K562 (cell line): ENCODE data around the gene ZDHHC18. TPM values are rescaled to one million over a fixed set of nuclear protein-coding genes. Genes with fewer than 3 reads are reported as not detected.

Experiments
- ATAC-seq: fragments of 200-7000 bp; cut with Tn5 transposase; 3 replicates; pipeline ENCODE4 v1.9.1; 2020; ENCODE audit warnings: moderate library complexity
- BruUV-seq: library from RNA; stranded (reverse); fragments of 400-500 nt; replicated peaks from 2 replicates; lab custom pipeline; 2021; lab: Mats Ljungman, UMichigan
- CTCF ChIA-PET: fragments of 300-600 bp; formaldehyde crosslinking; extraction: SDS; loops from one replicate; lab custom pipeline; 2021; ENCODE audit warnings: low intra/inter-chr PET ratio; lab: Yijun Ruan, JAX
- POLR2A ChIA-PET: fragments of 300-600, 350-650 bp; sonication (Branson Sonifier 250); formaldehyde crosslinking; extraction: SDS; loops from one replicate; lab custom pipeline; 2021; ENCODE audit warnings: antibody characterized with exemption, inconsistent platforms; lab: Yijun Ruan, JAX
- DNase-seq, 4 experiments: peaks; one replicate each; pipeline versions ENCODE4 v3.0.0 to v3.0.0-alpha.2; 2011 to 2018; ENCODE audit warnings: low spot score in 3 of 4, mixed read lengths in 3 of 4; ENCODE audit errors: extremely low read depth in 1 of 4
- FAIRE-seq: peaks from 2 replicates; lab custom pipeline; 2011; peaks lifted over from hg19 to GRCh38; lab: Jason Lieb, UNC
- H2AFZ ChIP-seq: 2 replicates; pipeline ENCODE4 v1.6.0; 2011; ENCODE audit warnings: low read depth, low read length, control low read depth, inconsistent platforms
- H3K27ac ChIP-seq: fragments of 200-600 bp; 3 replicates; pipeline ENCODE4 v1.8.0; 2011; ENCODE audit warnings: low read depth, mild to moderate bottlenecking, control low read depth, inconsistent platforms, low read length, moderate library complexity, mixed read lengths; ENCODE audit errors: extremely low read depth
- H3K27me3 ChIP-seq, 2 experiments: fragments of 300-600 bp in 1 of 2; 2 replicates in 1 of 2; 3 replicates in 1 of 2; pipeline versions ENCODE4 v1.6.0 to v1.8.0; 2011; ENCODE audit warnings: inconsistent platforms in 2 of 2, low read length in 2 of 2, mild to moderate bottlenecking in 1 of 2, mixed read lengths in 1 of 2, moderate library complexity in 1 of 2; ENCODE audit not compliant: control insufficient read depth in 2 of 2, insufficient read depth in 2 of 2
- H3K36me3 ChIP-seq: fragments of 300-600 bp; 3 replicates; pipeline ENCODE4 v1.8.0; 2011; ENCODE audit warnings: mild to moderate bottlenecking, low read length, inconsistent platforms; ENCODE audit not compliant: control insufficient read depth, insufficient read depth
- H3K4me1 ChIP-seq, 2 experiments: fragments of 200-600 bp in 1 of 2; replicated peaks in 1 of 2; 2 replicates in 1 of 2; 3 replicates in 1 of 2; pipeline versions ENCODE4 v1.5.1 to v1.8.0; 2011; ENCODE audit warnings: inconsistent platforms in 2 of 2, low read length in 2 of 2, mild to moderate bottlenecking in 1 of 2, mixed read lengths in 1 of 2, moderate library complexity in 1 of 2; ENCODE audit not compliant: control insufficient read depth in 2 of 2, insufficient read depth in 2 of 2
- H3K4me2 ChIP-seq: 2 replicates; pipeline ENCODE4 v1.6.1; 2011; ENCODE audit warnings: low read length, control low read depth, inconsistent platforms, mixed read lengths; ENCODE audit not compliant: insufficient read depth
- H3K4me3 ChIP-seq: fragments of 200-600 bp; sonication (generic), shearing (Covaris generic); 2 replicates; pipeline ENCODE4 v1.5.1; 2016; ENCODE audit warnings: control low read depth, inconsistent platforms
- H3K79me2 ChIP-seq: fragments of 200-600 bp; 3 replicates; pipeline ENCODE4 v1.8.0; 2011; ENCODE audit warnings: low read length, inconsistent platforms; ENCODE audit not compliant: control insufficient read depth, insufficient read depth
- H3K9ac ChIP-seq, 2 experiments: 2 replicates each; pipeline versions ENCODE4 v1.6.0 to v1.6.1; 2011; ENCODE audit warnings: low read depth in 2 of 2, low read length in 2 of 2, control low read depth in 1 of 2, inconsistent platforms in 1 of 2, mild to moderate bottlenecking in 1 of 2, mixed read lengths in 1 of 2; ENCODE audit not compliant: insufficient read depth in 1 of 2
- H3K9me1 ChIP-seq: one replicate; pipeline ENCODE4 v1.6.0; 2011; ENCODE audit warnings: inconsistent platforms, mild to moderate bottlenecking, low read length, moderate library complexity; ENCODE audit not compliant: control insufficient read depth, insufficient read depth
- H3K9me3 ChIP-seq: replicated peaks from 2 replicates; pipeline ENCODE4 v1.5.1; 2011; ENCODE audit warnings: low read depth, low read length, inconsistent platforms; ENCODE audit not compliant: control insufficient read depth, insufficient read depth
- H4K20me1 ChIP-seq: replicated peaks from 2 replicates; pipeline ENCODE4 v1.6.1; 2011; ENCODE audit warnings: low read length, inconsistent platforms, mixed read lengths; ENCODE audit not compliant: control insufficient read depth, insufficient read depth
- ATF7 ChIP-seq: fragments of 450-650 bp; IDR thresholded peaks from 2 replicates; pipeline ENCODE4 v1.7.1; 2014; ENCODE audit warnings: mild to moderate bottlenecking, moderate library complexity
- C11orf30 ChIP-seq: fragments of 450-650 bp; IDR thresholded peaks from 2 replicates; pipeline ENCODE4 v1.6.1; 2016; ENCODE audit warnings: low read depth, mild to moderate bottlenecking
- ELK1 ChIP-seq: sonication (generic); formaldehyde crosslinking; IDR thresholded peaks from 2 replicates; pipeline ENCODE4 v1.8.1; 2022; ENCODE audit warnings: missing genetic modification reagents
- FOXA1 ChIP-seq: fragments of 450-650 bp; IDR thresholded peaks from 2 replicates; pipeline ENCODE4 v1.6.1; 2016; ENCODE audit warnings: mild to moderate bottlenecking, borderline replicate concordance
- FOXJ2 ChIP-seq: fragments of 200-800 bp; sonication (Bioruptor generic); IDR thresholded peaks from 2 replicates; pipeline ENCODE4 v1.6.1; 2016; ENCODE audit warnings: missing genetic modification characterization, missing compliant biosample characterization
- GMEB1 ChIP-seq: fragments of 250-450 bp; sonication (Bioruptor Pico); IDR thresholded peaks from 2 replicates; pipeline ENCODE4 v1.4.0; 2020; ENCODE audit warnings: mild to moderate bottlenecking
- MAFF ChIP-seq: IDR thresholded peaks from 2 replicates; pipeline ENCODE4 v1.6.1; 2012; ENCODE audit warnings: low read length, improper control_type of control experiment
- MCM3 ChIP-seq: fragments of 450-650 bp; IDR thresholded peaks from 2 replicates; pipeline ENCODE4 v1.6.1; 2016
- NFYB ChIP-seq: IDR thresholded peaks from 2 replicates; pipeline ENCODE4 v1.6.1; 2011; ENCODE audit warnings: mild to moderate bottlenecking, moderate library complexity; ENCODE audit not compliant: insufficient read length; ENCODE audit errors: extremely low read depth
- NONO ChIP-seq, 2 experiments: fragments of 200-400 bp in 1 of 2; fragments of 450-650 bp in 1 of 2; formaldehyde crosslinking in 1 of 2; IDR thresholded peaks; 2 replicates each; pipeline ENCODE4 v1.6.1; 2017; ENCODE audit warnings: low read depth in 2 of 2, mild to moderate bottlenecking in 2 of 2, moderate library complexity in 2 of 2, low read length in 1 of 2
- NR2C1 ChIP-seq, 2 experiments: fragments of 450-650 bp; IDR thresholded peaks; 2 replicates each; pipeline ENCODE4 v1.6.1; 2017; ENCODE audit warnings: mild to moderate bottlenecking in 2 of 2, antibody characterized with exemption in 1 of 2, inconsistent platforms in 1 of 2, missing compliant biosample characterization in 1 of 2, missing genetic modification characterization in 1 of 2
- OTX1 ChIP-seq: fragments of 450-650 bp; formaldehyde crosslinking; IDR thresholded peaks from 2 replicates; pipeline ENCODE4 v1.4.0; 2022; ENCODE audit warnings: mild to moderate bottlenecking
- PTTG1 ChIP-seq: fragments of 450-650 bp; IDR thresholded peaks from 2 replicates; pipeline ENCODE4 v1.6.1; 2016; ENCODE audit warnings: low read depth, mild to moderate bottlenecking, missing genetic modification characterization, missing compliant biosample characterization
- ZBED1 ChIP-seq: IDR thresholded peaks from 2 replicates; pipeline ENCODE4 v1.6.1; 2014
- ZNF316 ChIP-seq: fragments of 450-650 bp; IDR thresholded peaks from 2 replicates; pipeline ENCODE4 v1.6.1; 2016
- ZNF79 ChIP-seq: fragments of 250-450 bp; sonication (Bioruptor Pico); IDR thresholded peaks from 2 replicates; pipeline ENCODE4 v1.4.0; 2020; ENCODE audit warnings: low read depth, mild to moderate bottlenecking, moderate library complexity
- WGBS: fragments of 100-300 bp; shearing (Covaris generic); methylation state at CpG from one replicate; pipeline ENCODE4 v1.1.6; 2016; ENCODE audit warnings: low coverage, mixed read lengths; ENCODE audit not compliant: insufficient coverage; ENCODE audit errors: missing lambda C conversion rate; 5-methylcytosine and 5-hydroxymethylcytosine counted together
- in situ Hi-C: fragments of 300-500 bp; cut with MboI; formaldehyde crosslinking; loops from 4 replicates; pipeline ENCODE4 v1.15.0; 2018; ENCODE audit warnings: inconsistent platforms, mixed read lengths
- intact Hi-C: fragments of 100-400 bp; cut with micrococcal nuclease; formaldehyde crosslinking; loops from 2 replicates; pipeline ENCODE4 v1.14.2; 2022
- polyA plus RNA-seq, 8 experiments: library from polyadenylated mRNA; depleted of rRNA in 4 of 8; stranded (reverse) in 5 of 8; unstranded in 3 of 8; fragments of >200 nt; fragmentation: Nextera tagmentation in 2 of 8; fragmentation: Illumina TruSeq in 1 of 8; extraction: Ambion mirVana in 2 of 8; extraction: Trizol in 1 of 8; gene quantifications; 2 replicates each; pipeline versions ENCODE4 v1.2.1 to v1.2.3, GENCODE V29; 2011 to 2014; ENCODE audit warnings: inconsistent platforms in 1 of 8, missing spikeins in 1 of 8
- total RNA-seq, 7 experiments: library from RNA; depleted of rRNA in 6 of 7; stranded (reverse); fragments of >200 nt in 6 of 7; fragmentation: Illumina TruSeq in 2 of 7; extraction: Trizol in 2 of 7; gene quantifications; 2 replicates each; pipeline versions ENCODE4 v1.2.1 to v1.2.3, GENCODE V29; 2011 to 2021; ENCODE audit warnings: low replicate concordance in 1 of 7

ZDHHC18 gene
- total and polyA plus RNA-seq, 9 of the 15 experiments (the other 6 are each of a cell fraction or from before 2014, with no cell fraction given): 0.42 to 35.6 (median 15.8) TPM

- peaks cover 27% of the 10 kb centered on the region for H3K79me2 ChIP-seq
- CTCF ChIA-PET: interaction anchor here (0.6 kb wide), 1 partner anchor 108 kb away, joined by 4 read pairs; no protein-coding TSS in a partner anchor
Observed at GRCh38 chr1:26792924-26793323, 33.6 kb upstream of the ZDHHC18 start.

GRCh38 chr1:26794391-26794790 lies 32.1 kb upstream of the ZDHHC18 start:
- Histone ChIP-seq H3K27me3 (no peaks in the 10 kb centered on the region), H3K4me2 (no peak overlapping the region), H3K27ac (no peak overlapping the region), H3K9me3 (no peaks in the 10 kb centered on the region), H3K79me2 (peaks cover 14% of the 10 kb centered on the region; the same call in 2 of the 3 replicates), H3K9me1 (no peaks in the 10 kb centered on the region), H3K4me1 (peaks cover 17 to 56% of the 10 kb centered on the region in 2 experiments), H4K20me1 (no peaks in the 10 kb centered on the region), H3K4me3 (no peak overlapping the region), H3K36me3 (peaks cover 13% of the 10 kb centered on the region; the same call in 1 of the 3 replicates), H2AFZ (no peak overlapping the region), H3K9ac (no peak overlapping the region)
- WGBS: 69% methylated on average over 5 of the region's 5 CpGs
- FAIRE-seq: no peak
- DNase-seq: no peak
- ChIA-PET POLR2A (interaction anchor here (0.7 to 1.5 kb wide), 2 partner anchors 61 to 95 kb away, joined by 4 to 8 read pairs; no protein-coding TSS in a partner anchor), CTCF (no interaction called here)
- intact Hi-C loops (loop anchor here (5.0 kb wide), 1 partner anchor 83 kb away; no protein-coding TSS in a partner anchor), in situ Hi-C loops (no loop called here)
- no peak for ATAC-seq
- BruUV-seq: no TSS peak
- TF ChIP-seq ELK1 (no peak), FOXA1 (no peak), NR2C1 (IDR thresholded peaks at IDR 0.05) (no peak), NR2C1 (tag; IDR thresholded peaks at IDR 0.05) (no peak), NONO (IDR thresholded peaks at IDR 0.05; ENCODE audit: low read depth in 2 of 2, low read length in 1 of 2) (no peak), ZBED1 (no peak), FOXJ2 (tag) (no peak), GMEB1 (CRISPR knock-in tag) (no peak), NFYB (no peak), ZNF79 (CRISPR knock-in tag) (no peak), MCM3 (no peak), ATF7 (no peak), PTTG1 (tag) (no peak)

More at GRCh38 chr1:26792924-26793323, 33.6 kb upstream of the ZDHHC18 start:
- H3K9ac ChIP-seq: no peak overlapping the region
- intact Hi-C loops (loop anchor here (5.0 kb wide), 1 partner anchor 84 kb away; no protein-coding TSS in a partner anchor), in situ Hi-C loops (no loop called here)
- peaks cover 25 to 57% of the 10 kb centered on the region in 2 experiments for H3K4me1 ChIP-seq
- H3K36me3 ChIP-seq: peaks cover 13% of the 10 kb centered on the region; the same call in 1 of the 3 replicates
- H3K27ac ChIP-seq: no peak overlapping the region
- POLR2A ChIA-PET: no interaction called here
- WGBS: 98% methylated on average over 2 of the region's 2 CpGs
- H3K9me1 ChIP-seq: no peaks in the 10 kb centered on the region
- H2AFZ ChIP-seq: no peak overlapping the region
- FAIRE-seq (no peak), ATAC-seq (no peak), DNase-seq (no peak)
- H3K4me2 ChIP-seq: no peak overlapping the region
- TF ChIP-seq ZNF316 (peak; percentile 82), OTX1 (CRISPR knock-in tag) (no peak), MAFF (0 out of 2 replicates have a peak, but pooled peaks have one; percentile 1), C11orf30 (peak; percentile 60)
- no peaks in the 10 kb centered on the region for H4K20me1 ChIP-seq
- no TSS peak for BruUV-seq
- no peaks in the 10 kb centered on the region for H3K27me3 ChIP-seq
- no peaks in the 10 kb centered on the region for H3K9me3 ChIP-seq
- no peak overlapping the region for H3K4me3 ChIP-seq
